Stimulated activated CD4-positive, alpha-beta T cell treated with anti-CD3 and anti-CD28 coated beads, Interleukin-1b, Interleukin-23, amount 100 ng/mL, for 4 hours (primary cell): ENCODE measurements around the gene SRRM4.

Source experiments
- DNase-seq, 2 donors: peaks; one replicate each; pipeline ENCODE4 v3.0.0-alpha.2; 2020; ENCODE audit warnings: low read depth in 2 of 2

Gene SRRM4

GRCh38 chr12:119200601-119201000 is 219.3 kb downstream of the SRRM4 start:
- DNase-seq = no peak

GRCh38 chr12:119201789-119202543 is 220.6 kb downstream of the SRRM4 start:
- no peak for DNase-seq

- DNase-seq = no peak
Observed at GRCh38 chr12:119202544-119202943, 221.2 kb downstream of the SRRM4 start.

- no peak for DNase-seq
Observed at GRCh38 chr12:119204131-119204530, 222.8 kb downstream of the SRRM4 start.

GRCh38 chr12:119204671-119205285 is 223.4 kb downstream of the SRRM4 start:
- DNase-seq = no peak

GRCh38 chr12:119206348-119207062 is 225.2 kb downstream of the SRRM4 start:
- DNase-seq = no peak

GRCh38 chr12:119207063-119207560 is 225.8 kb downstream of the SRRM4 start:
- no peak for DNase-seq

- DNase-seq = no peak
Observed at GRCh38 chr12:119208626-119209061, 227.3 kb downstream of the SRRM4 start.

GRCh38 chr12:119211884-119212283 is 230.5 kb downstream of the SRRM4 start:
- DNase-seq = no peak
